AG09309 (cell line): Measurements from ENCODE around the gene RYR2.

Experiments
- DNase-seq: peaks from one replicate; pipeline ENCODE4 v3.0.0-alpha.2; 2010; ENCODE audit warnings: low read depth
- H3K4me3 ChIP-seq: 2 replicates; pipeline ENCODE4 v1.5.1; 2011; ENCODE audit warnings: mild to moderate bottlenecking, low read depth, low read length, moderate library complexity; ENCODE audit not compliant: control insufficient read depth
- TF ChIP-seq, protein P1 (sequence below): IDR thresholded peaks from 2 replicates; pipeline ENCODE4 v1.5.1; 2011; ENCODE audit warnings: mild to moderate bottlenecking, low read depth, low read length, inconsistent platforms; ENCODE audit not compliant: insufficient read depth, control insufficient read depth; ENCODE audit errors: missing control alignments

RYR2 gene

GRCh38 chr1:237043846-237044636 lies 2.1 kb downstream of the RYR2 start:
- no peak for DNase-seq
- no peak overlapping the region for H3K4me3 ChIP-seq
- TF ChIP-seq, protein P1, sequence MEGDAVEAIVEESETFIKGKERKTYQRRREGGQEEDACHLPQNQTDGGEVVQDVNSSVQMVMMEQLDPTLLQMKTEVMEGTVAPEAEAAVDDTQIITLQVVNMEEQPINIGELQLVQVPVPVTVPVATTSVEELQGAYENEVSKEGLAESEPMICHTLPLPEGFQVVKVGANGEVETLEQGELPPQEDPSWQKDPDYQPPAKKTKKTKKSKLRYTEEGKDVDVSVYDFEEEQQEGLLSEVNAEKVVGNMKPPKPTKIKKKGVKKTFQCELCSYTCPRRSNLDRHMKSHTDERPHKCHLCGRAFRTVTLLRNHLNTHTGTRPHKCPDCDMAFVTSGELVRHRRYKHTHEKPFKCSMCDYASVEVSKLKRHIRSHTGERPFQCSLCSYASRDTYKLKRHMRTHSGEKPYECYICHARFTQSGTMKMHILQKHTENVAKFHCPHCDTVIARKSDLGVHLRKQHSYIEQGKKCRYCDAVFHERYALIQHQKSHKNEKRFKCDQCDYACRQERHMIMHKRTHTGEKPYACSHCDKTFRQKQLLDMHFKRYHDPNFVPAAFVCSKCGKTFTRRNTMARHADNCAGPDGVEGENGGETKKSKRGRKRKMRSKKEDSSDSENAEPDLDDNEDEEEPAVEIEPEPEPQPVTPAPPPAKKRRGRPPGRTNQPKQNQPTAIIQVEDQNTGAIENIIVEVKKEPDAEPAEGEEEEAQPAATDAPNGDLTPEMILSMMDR: no peak

DNA sequence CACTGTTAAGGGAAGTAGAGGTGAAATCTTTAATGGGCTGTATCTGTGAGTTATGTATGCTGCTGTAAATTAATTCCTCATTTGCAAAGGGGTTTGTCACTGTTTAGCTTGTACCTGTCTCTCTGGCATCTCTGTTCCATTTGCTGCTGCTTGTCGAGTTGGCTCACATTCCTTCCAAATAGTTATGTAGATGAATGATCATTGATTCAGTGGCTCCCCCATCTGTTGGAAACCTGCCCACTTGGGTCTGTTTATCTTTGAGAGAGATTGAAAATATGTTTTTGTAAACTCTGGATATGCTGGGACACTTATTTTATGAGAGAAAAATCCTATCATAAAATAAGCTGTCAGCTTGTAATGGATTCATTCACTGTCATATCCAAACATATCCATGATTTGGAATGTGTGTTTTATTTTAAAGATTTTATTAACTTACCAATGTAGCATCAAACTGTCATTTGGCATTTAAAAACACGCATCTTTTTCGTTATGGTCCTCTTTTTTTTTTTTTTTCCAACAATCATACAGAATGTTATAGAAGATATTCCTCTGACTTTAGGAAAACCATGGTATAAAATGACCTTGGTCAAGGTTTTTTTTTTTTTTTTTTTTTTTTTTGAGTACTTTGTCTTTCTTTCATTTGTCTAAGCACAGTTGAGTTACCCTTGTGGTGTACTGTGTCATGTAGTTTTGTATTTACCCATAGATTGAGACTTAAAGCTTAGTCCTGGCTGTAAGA lies 3.5 kb downstream of the RYR2 start:
- no peak for DNase-seq
- H3K4me3 ChIP-seq: no peak overlapping the region
- TF ChIP-seq, protein P1: no peak

DNA sequence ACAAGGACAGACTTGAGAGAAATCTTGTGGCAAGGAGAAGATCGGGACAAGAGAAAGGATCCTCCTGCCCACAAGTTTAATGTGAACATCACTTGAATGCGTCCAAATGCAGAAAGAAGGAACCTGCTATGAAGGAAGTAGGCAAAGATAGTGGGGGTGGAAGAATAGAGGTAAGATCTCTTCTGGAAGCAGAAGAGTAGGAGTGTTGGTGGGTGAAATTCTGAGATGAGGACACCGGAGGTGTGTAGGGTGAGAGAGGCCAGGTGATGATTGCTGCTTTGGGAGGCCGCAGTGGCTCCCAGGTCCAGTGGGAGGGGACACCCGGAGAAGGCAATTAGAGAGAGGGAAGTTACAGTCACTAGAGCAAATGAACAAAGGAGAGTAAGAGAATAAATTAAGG lies 6.8 kb downstream of the RYR2 start:
- DNase-seq: no peak
- TF ChIP-seq, protein P1: no peak
- no peak overlapping the region for H3K4me3 ChIP-seq

DNA sequence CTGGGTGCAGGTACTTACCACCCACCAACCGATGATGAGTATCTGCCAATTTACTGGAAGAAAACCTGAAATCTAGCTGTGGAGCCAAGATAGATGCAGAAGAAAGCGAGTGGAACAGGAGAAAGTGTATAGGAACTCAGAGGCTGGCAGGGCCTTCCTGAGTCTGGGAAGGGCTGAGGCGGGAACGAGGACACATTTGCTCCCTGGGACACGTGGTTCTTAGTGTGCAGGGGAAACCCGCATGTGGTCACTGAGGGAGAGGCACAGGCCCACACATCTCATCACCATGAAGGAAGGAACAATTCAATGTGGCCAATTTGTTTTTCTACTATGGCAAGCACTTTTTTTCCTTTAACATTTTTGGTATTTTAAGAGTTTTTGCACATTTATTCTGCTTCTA lies 8.2 kb downstream of the RYR2 start:
- no peak for DNase-seq
- TF ChIP-seq, protein P1: no peak
- H3K4me3 ChIP-seq: no peak overlapping the region

- no peak for DNase-seq
- TF ChIP-seq, protein P1: no peak
- no peak overlapping the region for H3K4me3 ChIP-seq
These were observed 8.9 kb downstream of the RYR2 start for GRCh38 chr1:237050915-237051314.

DNA sequence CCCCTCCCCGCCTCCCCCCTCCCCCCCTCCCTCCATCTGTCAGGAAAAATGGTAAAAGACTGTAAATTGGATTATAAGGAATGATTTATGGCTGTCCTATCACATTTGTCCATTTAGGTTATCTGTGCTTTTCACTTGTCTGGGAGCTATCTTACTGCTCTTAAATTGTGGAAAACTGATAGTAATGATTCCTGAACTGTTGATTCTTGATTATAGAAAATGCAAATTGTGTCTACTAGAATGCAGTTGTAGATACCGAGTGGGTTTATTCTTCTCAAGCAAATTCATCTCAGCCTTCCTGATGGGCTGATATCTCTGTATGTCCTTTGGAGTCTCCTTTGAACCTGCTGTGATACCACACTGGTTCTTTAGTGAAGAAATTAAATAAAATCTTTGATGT lies 12.3 kb downstream of the RYR2 start:
- no peak for DNase-seq
- H3K4me3 ChIP-seq: no peak overlapping the region
- TF ChIP-seq, protein P1: no peak
